ENCODE measurements around the gene ATP2A1.

The ATP2A1 gene

DNA sequence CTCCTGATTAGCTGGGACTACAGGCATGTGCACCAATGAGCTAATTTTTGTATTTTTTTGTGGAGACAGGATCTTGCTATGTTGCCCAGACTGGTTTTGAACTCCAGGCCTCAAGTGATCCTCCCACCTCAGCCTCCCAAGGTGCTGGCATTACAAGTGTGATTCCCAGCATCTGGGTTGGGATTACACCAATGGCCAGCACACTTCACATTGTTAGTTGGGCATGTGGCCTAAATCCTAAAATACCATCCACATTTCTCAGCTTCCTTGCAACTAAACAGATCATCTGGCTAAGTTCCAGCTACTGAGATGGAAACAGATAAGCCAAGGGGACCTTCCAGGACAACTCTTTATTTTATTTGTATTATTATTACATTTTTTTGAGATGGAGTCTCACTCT lies 36.9 kb downstream of the ATP2A1 start:
- no peaks in the 10 kb centered on the region for H3K9me3 ChIP-seq (ENCODE audit: control insufficient read depth, low read length)
- TF ChIP-seq CTCF (IDR thresholded peaks at IDR 0.05), result no peak
- H3K4me2 ChIP-seq (ENCODE audit: low read length), result no peak overlapping the region
- no peak overlapping the region for H3K4me3 ChIP-seq (ENCODE audit: low read depth, low read length)
- H3K4me1 ChIP-seq, result peaks cover 4% of the 10 kb centered on the region
- H3K27ac ChIP-seq, result no peak overlapping the region
- no peaks in the 10 kb centered on the region for H3K27me3 ChIP-seq (ENCODE audit: control insufficient read depth, insufficient read depth, low read length)
- no peak overlapping the region for H2AFZ ChIP-seq
- no peaks in the 10 kb centered on the region for H3K36me3 ChIP-seq (ENCODE audit: control insufficient read depth, insufficient read depth, low read length)
- H3K9ac ChIP-seq, result no peak overlapping the region
- H3K79me2 ChIP-seq, result peaks cover 18% of the 10 kb centered on the region

DNA sequence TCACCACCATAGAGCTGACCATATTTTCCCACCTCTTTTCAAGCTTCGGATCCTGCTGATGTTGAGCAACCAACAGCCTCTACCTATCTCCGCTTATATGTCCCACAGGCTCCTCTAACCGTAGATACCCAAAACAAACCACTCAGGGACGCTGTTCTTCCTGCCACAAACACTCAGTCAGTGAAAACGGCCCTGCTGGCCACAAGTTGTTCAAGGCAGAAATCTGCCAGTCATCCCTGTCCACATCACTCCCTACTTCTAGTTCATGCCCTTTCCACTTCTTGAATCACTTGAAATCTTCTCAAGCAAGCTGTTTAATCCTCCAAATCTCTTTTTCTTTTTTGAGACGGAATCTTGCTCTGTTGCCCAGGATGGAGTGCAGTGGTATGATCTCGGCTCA lies 38.8 kb downstream of the ATP2A1 start:
- H3K4me1 ChIP-seq, result no peaks in the 10 kb centered on the region
- TF ChIP-seq CTCF (IDR thresholded peaks at IDR 0.05), result no peak
- H3K4me2 ChIP-seq (ENCODE audit: low read length), result no peak overlapping the region
- H3K79me2 ChIP-seq, result peaks cover 21% of the 10 kb centered on the region
- no peak overlapping the region for H3K9ac ChIP-seq
- H3K9me3 ChIP-seq (ENCODE audit: control insufficient read depth, low read length), result no peaks in the 10 kb centered on the region
- H3K4me3 ChIP-seq (ENCODE audit: low read depth, low read length), result no peak overlapping the region
- no peak overlapping the region for H3K27ac ChIP-seq
- H3K27me3 ChIP-seq (ENCODE audit: control insufficient read depth, insufficient read depth, low read length), result no peaks in the 10 kb centered on the region
- no peaks in the 10 kb centered on the region for H3K36me3 ChIP-seq (ENCODE audit: control insufficient read depth, insufficient read depth, low read length)
- no peak overlapping the region for H2AFZ ChIP-seq

- no peaks in the 10 kb centered on the region for H3K9me3 ChIP-seq (ENCODE audit: control insufficient read depth, low read length)
- H3K4me1 ChIP-seq, result peaks cover 6% of the 10 kb centered on the region
- peaks cover 21% of the 10 kb centered on the region for H3K79me2 ChIP-seq
- H3K27ac ChIP-seq, result no peak overlapping the region
- H3K9ac ChIP-seq, result no peak overlapping the region
- no peak overlapping the region for H2AFZ ChIP-seq
- no peaks in the 10 kb centered on the region for H3K36me3 ChIP-seq (ENCODE audit: control insufficient read depth, insufficient read depth, low read length)
- H3K4me2 ChIP-seq (ENCODE audit: low read length), result no peak overlapping the region
- H3K4me3 ChIP-seq (ENCODE audit: low read depth, low read length), result no peak overlapping the region
- TF ChIP-seq CTCF (IDR thresholded peaks at IDR 0.05), result no peak
- H3K27me3 ChIP-seq (ENCODE audit: control insufficient read depth, insufficient read depth, low read length), result no peaks in the 10 kb centered on the region
Observed at GRCh38 chr16:28918698-28919097, 40.4 kb downstream of the ATP2A1 start.

- Histone ChIP-seq H3K4me2 (ENCODE audit: low read length) (no peak overlapping the region), H2AFZ (no peak overlapping the region), H3K9ac (no peak overlapping the region), H3K4me1 (peaks cover 15% of the 10 kb centered on the region), H3K27ac (peak overlapping the region; percentile 95), H3K79me2 (peaks cover 18% of the 10 kb centered on the region), H3K9me3 (ENCODE audit: control insufficient read depth, low read length) (no peaks in the 10 kb centered on the region), H3K4me3 (ENCODE audit: low read depth, low read length) (no peak overlapping the region), H3K27me3 (ENCODE audit: control insufficient read depth, insufficient read depth, low read length) (no peaks in the 10 kb centered on the region), H3K36me3 (ENCODE audit: control insufficient read depth, insufficient read depth, low read length) (no peaks in the 10 kb centered on the region)
- TF ChIP-seq CTCF (IDR thresholded peaks at IDR 0.05), result no peak
Observed at GRCh38 chr16:28923231-28923587, 44.9 kb downstream of the ATP2A1 start.

GRCh38 chr16:28923652-28924398 lies 45.5 kb downstream of the ATP2A1 start:
- H3K9me3 ChIP-seq (ENCODE audit: control insufficient read depth, low read length), result no peaks in the 10 kb centered on the region
- TF ChIP-seq CTCF (IDR thresholded peaks at IDR 0.05), result no peak
- H3K36me3 ChIP-seq (ENCODE audit: control insufficient read depth, insufficient read depth, low read length), result no peaks in the 10 kb centered on the region
- H3K27me3 ChIP-seq (ENCODE audit: control insufficient read depth, insufficient read depth, low read length), result no peaks in the 10 kb centered on the region
- peak overlapping the region; percentile 95 for H3K27ac ChIP-seq
- peaks cover 13% of the 10 kb centered on the region for H3K79me2 ChIP-seq
- peaks cover 15% of the 10 kb centered on the region for H3K4me1 ChIP-seq
- H3K4me3 ChIP-seq (ENCODE audit: low read depth, low read length), result peak overlapping the region; percentile 94
- peak overlapping the region; percentile 96 for H3K4me2 ChIP-seq (ENCODE audit: low read length)
- H3K9ac ChIP-seq, result peak overlapping the region; percentile 13
- H2AFZ ChIP-seq, result peak overlapping the region; percentile 87
